Activated naive CD4-positive, alpha-beta T cell (primary cell): Measurements from ENCODE around the gene CLEC9A.
"Not testable (repeated sequence)": the region's sequence is repeated elsewhere in the genome, so short reads cannot be mapped to it uniquely, and the experiment has no call there.

Source experiments
- DNase-seq, 4 experiments: peaks; one replicate each; lab custom pipeline; 2025; lab: John Stamatoyannopoulos, UW

The CLEC9A gene

GRCh38 chr12:10030446-10030845, at the start of gene CLEC9A:
CLEC9A (plus strand) TSS chr12:10030682; CDS start chr12:10052688, 22,006 bp downstream.
- no peak for DNase-seq

GRCh38 chr12:9991876-9992275, 38.6 kb upstream of the CLEC9A start:
- no peak for DNase-seq

GRCh38 chr12:9992296-9992695, 38.2 kb upstream of the CLEC9A start:
- no peak for DNase-seq

- DNase-seq: no peak
Observed at GRCh38 chr12:9999016-9999415, 31.5 kb upstream of the CLEC9A start, which contains the start of gene CLEC1B. CLEC1B (minus strand) TSS chr12:9999121; CDS start chr12:9999100, 21 bp downstream.

- no peak for DNase-seq
Observed at GRCh38 chr12:10001171-10001776, 29.2 kb upstream of the CLEC9A start.

GRCh38 chr12:10012630-10013330, 17.7 kb upstream of the CLEC9A start:
- DNase-seq: no peak

GRCh38 chr12:10015450-10015849, 15.0 kb upstream of the CLEC9A start:
- DNase-seq: no peak

GRCh38 chr12:10016881-10017280, 13.6 kb upstream of the CLEC9A start:
- no peak for DNase-seq

- no peak for DNase-seq
Observed at GRCh38 chr12:10018386-10018785, 12.1 kb upstream of the CLEC9A start.

- no peak for DNase-seq
Observed at GRCh38 chr12:10021342-10021741, 9.1 kb upstream of the CLEC9A start.

- no peak for DNase-seq
Observed at GRCh38 chr12:10025236-10025635, 5.2 kb upstream of the CLEC9A start.

- DNase-seq: not testable (repeated sequence)
Observed at GRCh38 chr12:10026666-10027065, 3.8 kb upstream of the CLEC9A start.

- no peak for DNase-seq
Observed at GRCh38 chr12:10027311-10027710, 3.2 kb upstream of the CLEC9A start.

- no peak for DNase-seq
Observed at GRCh38 chr12:10027721-10028120, 2.8 kb upstream of the CLEC9A start.

- no peak for DNase-seq
Observed at GRCh38 chr12:10031321-10031720, 839 bp downstream of the CLEC9A start.

- DNase-seq: no peak
Observed at GRCh38 chr12:10031771-10032175, 1.3 kb downstream of the CLEC9A start.

- DNase-seq: no peak
Observed at GRCh38 chr12:10033783-10034545, 3.5 kb downstream of the CLEC9A start.

GRCh38 chr12:10042167-10042566, 11.7 kb downstream of the CLEC9A start:
- DNase-seq: no peak

- no peak for DNase-seq
Observed at GRCh38 chr12:10048526-10048925, 18.0 kb downstream of the CLEC9A start.

GRCh38 chr12:10052193-10052913, 21.9 kb downstream of the CLEC9A start:
- DNase-seq: no peak

- DNase-seq: no peak
Observed at GRCh38 chr12:10058387-10058786, 27.9 kb downstream of the CLEC9A start.

- no peak for DNase-seq
Observed at GRCh38 chr12:10065241-10065640, 34.8 kb downstream of the CLEC9A start.
